A673 (cell line): ENCODE results near the gene GABRR2. TPM values are rescaled to one million over a fixed set of nuclear protein-coding genes. Genes with fewer than 3 reads are reported as not detected.

ENCODE experiments used
- BruUV-seq: library from RNA; stranded (reverse); fragments of 400-500 nt; replicated peaks from 2 replicates; lab custom pipeline; 2021; lab: Mats Ljungman, UMichigan
- CTCF ChIA-PET: fragments of 300-600 bp; sonication (Branson Sonifier 250); formaldehyde crosslinking; loops from one replicate; lab custom pipeline; 2022; ENCODE audit warnings: antibody characterized with exemption; lab: Charles Lee
- POLR2A ChIA-PET: fragments of 300-600 bp; sonication (Branson Sonifier 250); formaldehyde crosslinking; loops from one replicate; lab custom pipeline; 2022; ENCODE audit warnings: antibody characterized with exemption; ENCODE audit not compliant: low non-redundant PET; lab: Charles Lee
- DNase-seq: peaks from one replicate; pipeline ENCODE4 v3.0.0-alpha.2; 2015; ENCODE audit warnings: low spot score
- H3K27ac ChIP-seq: fragments of 200-600 bp; sonication (generic); 2 replicates; pipeline ENCODE4 v1.5.1; 2016; ENCODE audit warnings: mixed run types, low read depth, mild to moderate bottlenecking, mixed read lengths, antibody characterized with exemption, low read length; ENCODE audit not compliant: poor library complexity, severe bottlenecking
- H3K27me3 ChIP-seq: fragments of 200-600 bp; sonication (generic); replicated peaks from 2 replicates; pipeline ENCODE4 v1.6.1; 2017; ENCODE audit warnings: mixed run types, low read depth, mild to moderate bottlenecking, mixed read lengths, antibody characterized with exemption, low read length; ENCODE audit not compliant: insufficient read depth, poor library complexity
- H3K36me3 ChIP-seq: fragments of 200-600 bp; sonication (generic); 2 replicates; pipeline ENCODE4 v1.6.1; 2016; ENCODE audit warnings: mixed run types, mild to moderate bottlenecking, mixed read lengths, antibody characterized with exemption, low read length; ENCODE audit not compliant: insufficient read depth, poor library complexity, severe bottlenecking
- H3K4me1 ChIP-seq: fragments of 200-600 bp; sonication (generic); 2 replicates; pipeline ENCODE4 v1.6.1; 2017; ENCODE audit warnings: mixed run types, mild to moderate bottlenecking, mixed read lengths, antibody characterized with exemption, low read length; ENCODE audit not compliant: insufficient read depth, poor library complexity, severe bottlenecking
- H3K4me3 ChIP-seq: fragments of 200-600 bp; sonication (generic); 2 replicates; pipeline ENCODE4 v1.5.1; 2016; ENCODE audit warnings: low read depth, mixed run types, mild to moderate bottlenecking, mixed read lengths, low read length; ENCODE audit not compliant: poor library complexity, severe bottlenecking
- H3K9me3 ChIP-seq: fragments of 200-600 bp; sonication (generic); 2 replicates; pipeline ENCODE4 v1.6.1; 2016; ENCODE audit warnings: mixed run types, low read depth, mild to moderate bottlenecking, mixed read lengths, antibody characterized with exemption, low read length; ENCODE audit not compliant: poor library complexity, severe bottlenecking
- CTCF ChIP-seq: fragments of 300-800, 200-600 bp; sonication (generic); conservative IDR thresholded peaks from 2 replicates; pipeline ENCODE4 v1.5.1; 2017; ENCODE audit warnings: low read depth, mild to moderate bottlenecking, antibody characterized with exemption, low read length, moderate library complexity, mixed read lengths
- EZH2 ChIP-seq: fragments of 200-600 bp; sonication (generic); IDR thresholded peaks from 2 replicates; pipeline ENCODE4 v1.6.1; 2017; ENCODE audit warnings: borderline replicate concordance, low read depth, mild to moderate bottlenecking, mixed read lengths, antibody characterized with exemption, low read length; ENCODE audit not compliant: poor library complexity, severe bottlenecking
- intact Hi-C: fragments of 100-400 bp; cut with micrococcal nuclease; formaldehyde crosslinking; loops from one replicate; pipeline ENCODE4 v1.10.0; 2022; ENCODE audit not compliant: unreplicated experiment
- total RNA-seq: library from RNA; stranded (reverse); gene quantifications from 2 replicates; pipeline ENCODE4 v1.2.3, GENCODE V29; 2021

GABRR2 gene
- total RNA-seq, 1 experiment from 2014 or later: 0.67 TPM

- TF ChIP-seq EZH2 (no peak), CTCF (no peak)
- H3K36me3 ChIP-seq: no peaks in the 10 kb centered on the region
- CTCF ChIA-PET: no interaction called here
- H3K4me1 ChIP-seq: no peaks in the 10 kb centered on the region
- BruUV-seq: no TSS peak
- H3K4me3 ChIP-seq: no peak overlapping the region
- H3K27me3 ChIP-seq: no peaks in the 10 kb centered on the region
- no peak for DNase-seq
- POLR2A ChIA-PET: no interaction called here
- H3K9me3 ChIP-seq: no peaks in the 10 kb centered on the region
- intact Hi-C loops: no loop called here
- H3K27ac ChIP-seq: no peak overlapping the region
Observed at GRCh38 chr6:89287351-89288028, 27.6 kb downstream of the GABRR2 start.

GRCh38 chr6:89286516-89286915 lies 28.6 kb downstream of the GABRR2 start:
- H3K27ac ChIP-seq: no peak overlapping the region
- no peak for DNase-seq
- no TSS peak for BruUV-seq
- no peaks in the 10 kb centered on the region for H3K4me1 ChIP-seq
- no peaks in the 10 kb centered on the region for H3K9me3 ChIP-seq
- POLR2A ChIA-PET: no interaction called here
- CTCF ChIA-PET: no interaction called here
- H3K4me3 ChIP-seq: no peak overlapping the region
- no peaks in the 10 kb centered on the region for H3K27me3 ChIP-seq
- intact Hi-C loops: no loop called here
- TF ChIP-seq CTCF: no peak
- TF ChIP-seq EZH2: no peak
- no peaks in the 10 kb centered on the region for H3K36me3 ChIP-seq

GRCh38 chr6:89284963-89285735 lies 29.9 kb downstream of the GABRR2 start:
- TF ChIP-seq CTCF: no peak
- no peak for TF ChIP-seq EZH2
- ChIA-PET POLR2A (no interaction called here), CTCF (no interaction called here)

More at GRCh38 chr6:89284963-89285735, 29.9 kb downstream of the GABRR2 start:
- intact Hi-C loops: no loop called here
- Histone ChIP-seq H3K27me3 (no peaks in the 10 kb centered on the region), H3K9me3 (no peaks in the 10 kb centered on the region), H3K36me3 (no peaks in the 10 kb centered on the region), H3K4me3 (no peak overlapping the region), H3K4me1 (no peaks in the 10 kb centered on the region), H3K27ac (no peak overlapping the region)
- no peak for DNase-seq
- BruUV-seq: no TSS peak
